ENCODE results near the gene ADAT2. TPM values are rescaled to one million over a fixed set of nuclear protein-coding genes. Genes with fewer than 3 reads are reported as not detected.
"Not testable (repeated sequence)": the region's sequence is repeated elsewhere in the genome, so short reads cannot be mapped to it uniquely, and the experiment has no call there.

ADAT2 gene
- total RNA-seq, 1 donor from 2014 or later = 9.1 TPM

DNA sequence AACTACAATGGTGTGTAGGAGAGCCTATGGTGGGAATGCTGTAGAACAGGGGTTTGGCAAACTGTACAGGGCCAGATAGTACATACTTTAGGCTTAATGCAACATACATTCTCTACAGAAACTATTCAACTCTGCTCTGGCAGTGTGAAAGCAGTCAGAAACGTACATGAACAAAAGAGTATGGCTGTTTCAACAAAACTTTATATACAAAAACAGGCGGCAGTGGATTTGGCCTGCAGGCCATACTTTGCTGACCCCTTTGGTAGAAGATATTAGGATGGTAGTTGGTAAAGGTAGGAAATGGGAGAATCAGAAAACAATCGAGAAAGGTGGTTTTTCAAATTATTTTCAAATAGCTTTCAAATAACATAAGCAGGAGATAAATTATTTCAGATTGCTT, 36.3 kb upstream of the ADAT2 start:
- no peak overlapping the region for H3K4me3 ChIP-seq (ENCODE audit: low read depth, low read length)
- no peaks in the 10 kb centered on the region for H3K36me3 ChIP-seq (ENCODE audit: control insufficient read depth, insufficient read depth, low read length)
- TF ChIP-seq, protein P1, sequence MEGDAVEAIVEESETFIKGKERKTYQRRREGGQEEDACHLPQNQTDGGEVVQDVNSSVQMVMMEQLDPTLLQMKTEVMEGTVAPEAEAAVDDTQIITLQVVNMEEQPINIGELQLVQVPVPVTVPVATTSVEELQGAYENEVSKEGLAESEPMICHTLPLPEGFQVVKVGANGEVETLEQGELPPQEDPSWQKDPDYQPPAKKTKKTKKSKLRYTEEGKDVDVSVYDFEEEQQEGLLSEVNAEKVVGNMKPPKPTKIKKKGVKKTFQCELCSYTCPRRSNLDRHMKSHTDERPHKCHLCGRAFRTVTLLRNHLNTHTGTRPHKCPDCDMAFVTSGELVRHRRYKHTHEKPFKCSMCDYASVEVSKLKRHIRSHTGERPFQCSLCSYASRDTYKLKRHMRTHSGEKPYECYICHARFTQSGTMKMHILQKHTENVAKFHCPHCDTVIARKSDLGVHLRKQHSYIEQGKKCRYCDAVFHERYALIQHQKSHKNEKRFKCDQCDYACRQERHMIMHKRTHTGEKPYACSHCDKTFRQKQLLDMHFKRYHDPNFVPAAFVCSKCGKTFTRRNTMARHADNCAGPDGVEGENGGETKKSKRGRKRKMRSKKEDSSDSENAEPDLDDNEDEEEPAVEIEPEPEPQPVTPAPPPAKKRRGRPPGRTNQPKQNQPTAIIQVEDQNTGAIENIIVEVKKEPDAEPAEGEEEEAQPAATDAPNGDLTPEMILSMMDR (IDR thresholded peaks at IDR 0.05; ENCODE audit: insufficient read depth, low read length, poor library complexity, severe bottlenecking) = no peak
- no peak for DNase-seq (ENCODE audit: low read depth)
- no peaks in the 10 kb centered on the region for H3K27me3 ChIP-seq (ENCODE audit: control insufficient read depth, insufficient read depth, low read length)

DNA sequence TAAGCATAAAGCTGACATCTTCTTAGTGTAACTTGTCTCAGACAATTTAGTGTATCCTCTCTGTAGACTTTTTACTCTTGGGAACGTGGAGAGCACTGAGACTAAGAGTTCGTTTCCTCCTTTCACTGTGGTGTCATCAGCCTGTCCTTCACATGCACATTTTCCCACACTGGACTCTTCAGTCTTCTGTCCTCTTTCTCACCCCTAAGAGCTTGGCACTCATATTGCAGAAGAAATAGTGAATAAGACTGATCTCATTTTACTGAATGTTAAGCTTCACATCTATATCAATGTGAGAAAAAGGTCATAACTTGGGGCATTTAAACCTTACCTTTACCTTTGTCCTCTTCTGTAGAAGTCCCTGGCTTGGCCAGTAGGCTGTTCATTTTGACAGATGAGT, 35.5 kb upstream of the ADAT2 start:
- DNase-seq (ENCODE audit: low read depth) = no peak
- Histone ChIP-seq H3K36me3 (ENCODE audit: control insufficient read depth, insufficient read depth, low read length) (no peaks in the 10 kb centered on the region), H3K27me3 (ENCODE audit: control insufficient read depth, insufficient read depth, low read length) (no peaks in the 10 kb centered on the region), H3K4me3 (ENCODE audit: low read depth, low read length) (no peak overlapping the region)
- TF ChIP-seq, protein P1 (IDR thresholded peaks at IDR 0.05; ENCODE audit: insufficient read depth, low read length, poor library complexity, severe bottlenecking) = no peak

DNA sequence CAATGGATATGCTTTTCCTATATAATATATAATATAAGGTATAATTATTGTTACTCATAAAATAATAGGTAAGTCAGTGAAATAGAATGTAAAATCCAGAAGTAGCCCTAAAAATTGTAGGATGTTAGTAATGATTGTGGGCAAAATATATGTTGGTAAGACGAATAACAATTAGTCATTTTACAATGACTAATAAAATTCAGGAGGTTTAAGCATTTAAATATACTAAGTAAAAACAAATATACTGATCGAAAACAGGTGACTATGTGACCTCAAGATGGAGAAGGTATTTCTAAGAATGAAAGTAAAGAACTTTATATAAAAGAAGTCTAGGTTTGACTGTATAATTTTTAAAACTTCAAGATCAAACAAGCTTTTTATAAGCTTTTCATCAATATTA, 32.1 kb upstream of the ADAT2 start:
- DNase-seq (ENCODE audit: low read depth) = no peak
- H3K36me3 ChIP-seq (ENCODE audit: control insufficient read depth, insufficient read depth, low read length) = no peaks in the 10 kb centered on the region
- TF ChIP-seq, protein P1 (IDR thresholded peaks at IDR 0.05; ENCODE audit: insufficient read depth, low read length, poor library complexity, severe bottlenecking) = no peak
- no peak overlapping the region for H3K4me3 ChIP-seq (ENCODE audit: low read depth, low read length)
- H3K27me3 ChIP-seq (ENCODE audit: control insufficient read depth, insufficient read depth, low read length) = no peaks in the 10 kb centered on the region

DNA sequence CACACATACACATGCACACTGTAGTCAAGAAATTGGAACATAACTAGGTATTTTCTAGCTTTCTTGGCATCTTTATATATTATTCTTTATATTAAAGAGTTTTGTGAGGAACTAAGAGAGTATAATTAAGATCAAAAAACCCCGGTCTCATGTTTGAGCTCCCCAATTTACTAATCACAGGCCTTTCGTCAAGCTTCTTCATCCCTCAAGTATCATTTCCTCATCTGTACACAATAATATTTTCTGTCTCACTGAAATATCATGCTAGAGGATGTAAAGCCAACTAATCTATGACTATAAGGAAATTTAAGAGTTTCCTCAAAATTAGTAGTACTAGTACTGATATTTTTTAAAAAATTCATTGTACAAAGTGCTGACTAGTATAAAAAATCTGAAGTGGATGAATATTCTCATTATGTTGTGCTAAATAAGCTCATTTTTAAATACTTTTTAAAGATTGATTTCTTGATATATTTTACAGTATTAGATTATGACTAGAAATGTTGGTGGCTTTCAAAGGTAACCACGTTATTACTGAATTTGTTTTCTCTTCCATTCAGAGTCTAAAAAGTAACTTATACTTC, 28.1 kb upstream of the ADAT2 start:
- Histone ChIP-seq H3K27me3 (ENCODE audit: control insufficient read depth, insufficient read depth, low read length) (no peaks in the 10 kb centered on the region), H3K4me3 (ENCODE audit: low read depth, low read length) (no peak overlapping the region), H3K36me3 (ENCODE audit: control insufficient read depth, insufficient read depth, low read length) (no peaks in the 10 kb centered on the region)
- DNase-seq (ENCODE audit: low read depth) = no peak
- TF ChIP-seq, protein P1 (IDR thresholded peaks at IDR 0.05; ENCODE audit: insufficient read depth, low read length, poor library complexity, severe bottlenecking) = no peak

DNA sequence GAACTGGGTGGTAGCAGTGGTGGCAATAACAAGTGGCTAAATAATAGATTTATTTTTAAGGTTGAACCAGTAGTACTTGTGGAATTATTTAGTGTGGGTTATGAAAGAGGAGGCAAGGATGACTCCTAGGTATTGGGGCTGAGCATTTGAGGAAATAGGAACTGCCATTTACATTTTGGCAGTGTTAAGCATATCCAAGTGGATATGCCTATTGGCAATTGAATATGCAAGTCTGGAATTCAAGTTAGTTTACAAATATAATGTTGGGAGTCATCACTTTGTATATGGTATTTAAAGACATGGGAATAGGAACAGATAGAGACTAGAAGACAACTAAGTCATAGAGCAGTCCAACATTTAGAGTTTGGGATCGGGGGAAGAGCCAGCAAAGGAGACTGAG, 26.1 kb upstream of the ADAT2 start:
- DNase-seq (ENCODE audit: low read depth) = no peak
- H3K36me3 ChIP-seq (ENCODE audit: control insufficient read depth, insufficient read depth, low read length) = no peaks in the 10 kb centered on the region
- TF ChIP-seq, protein P1 (IDR thresholded peaks at IDR 0.05; ENCODE audit: insufficient read depth, low read length, poor library complexity, severe bottlenecking) = no peak

DNA sequence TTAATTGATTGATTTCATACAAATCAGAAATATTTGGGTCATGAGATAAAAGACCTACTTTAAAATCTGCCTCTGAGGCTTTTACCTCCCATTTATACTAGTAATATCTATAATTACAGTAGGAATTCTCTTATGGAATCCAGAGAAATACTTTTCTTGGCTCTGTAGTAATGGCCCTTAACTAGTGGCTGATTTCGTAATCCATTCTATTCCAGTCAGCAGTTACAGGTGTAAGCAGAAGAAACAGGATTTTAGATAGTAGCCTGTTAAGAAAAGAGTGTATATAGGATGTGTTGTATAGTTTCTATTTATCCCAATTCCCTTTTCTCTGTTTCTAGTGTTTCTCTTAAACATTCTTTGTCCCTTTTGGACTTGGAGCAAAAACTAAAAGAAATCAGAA, 21.3 kb upstream of the ADAT2 start:
- H3K36me3 ChIP-seq (ENCODE audit: control insufficient read depth, insufficient read depth, low read length) = no peaks in the 10 kb centered on the region
- no peak overlapping the region for H3K4me3 ChIP-seq (ENCODE audit: low read depth, low read length)
- H3K27me3 ChIP-seq (ENCODE audit: control insufficient read depth, insufficient read depth, low read length) = no peaks in the 10 kb centered on the region
- no peak for DNase-seq (ENCODE audit: low read depth)
- TF ChIP-seq, protein P1 (IDR thresholded peaks at IDR 0.05; ENCODE audit: insufficient read depth, low read length, poor library complexity, severe bottlenecking) = no peak

More for the DNA sequence above, 26.1 kb upstream of the ADAT2 start:
- H3K27me3 ChIP-seq (ENCODE audit: control insufficient read depth, insufficient read depth, low read length) = no peaks in the 10 kb centered on the region
- H3K4me3 ChIP-seq (ENCODE audit: low read depth, low read length) = no peak overlapping the region

DNA sequence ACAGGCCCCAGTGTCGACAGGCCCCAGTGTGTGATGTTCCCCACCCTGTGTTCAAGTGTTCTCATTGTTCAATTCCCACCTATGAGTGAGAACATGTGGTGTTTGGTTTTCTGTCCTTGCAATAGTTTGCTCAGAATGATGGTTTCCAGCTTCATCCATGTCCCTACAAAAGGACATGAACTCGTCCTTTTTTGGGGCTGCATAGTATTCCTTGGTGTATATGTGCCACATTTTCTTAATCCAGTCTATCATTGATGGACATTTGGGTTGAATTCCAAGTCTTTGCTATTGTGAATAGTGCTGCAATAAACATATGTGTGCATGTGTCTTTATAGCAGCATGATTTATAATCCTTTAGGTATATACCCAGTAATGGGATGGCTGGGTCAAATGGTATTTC, 18.3 kb upstream of the ADAT2 start:
- DNase-seq (ENCODE audit: low read depth); H3K4me3 ChIP-seq (ENCODE audit: low read depth, low read length); H3K36me3 ChIP-seq (ENCODE audit: control insufficient read depth, insufficient read depth, low read length); H3K27me3 ChIP-seq (ENCODE audit: control insufficient read depth, insufficient read depth, low read length): not testable (repeated sequence)
